DOHH2 (cell line): ENCODE data around the gene HLF.

Experiments
- H3F3A ChIP-seq: fragments of 200-600 bp; sonication (generic), shearing (Covaris generic); 2 replicates; pipeline ENCODE4 v1.6.0; 2016; ENCODE audit warnings: antibody characterized with exemption, mild to moderate bottlenecking; ENCODE audit not compliant: control insufficient read depth, insufficient read depth
- H3K27ac ChIP-seq: fragments of 200-600 bp; sonication (generic); 2 replicates; pipeline ENCODE4 v1.5.1; 2014; ENCODE audit warnings: low read depth, mild to moderate bottlenecking, low read length, moderate library complexity
- H3K27me3 ChIP-seq: fragments of 200-600 bp; sonication (generic); 2 replicates; pipeline ENCODE4 v1.6.1; 2014; ENCODE audit warnings: mild to moderate bottlenecking, low read length, mixed read lengths; ENCODE audit not compliant: control insufficient read depth
- H3K36me3 ChIP-seq: fragments of 200-600 bp; sonication (generic); 2 replicates; pipeline ENCODE4 v1.6.1; 2014; ENCODE audit warnings: mild to moderate bottlenecking, low read length, moderate library complexity, mixed read lengths; ENCODE audit not compliant: control insufficient read depth
- H3K4me1 ChIP-seq: fragments of 200-600 bp; sonication (generic); 2 replicates; pipeline ENCODE4 v1.6.1; 2014; ENCODE audit warnings: mild to moderate bottlenecking, low read length, mixed read lengths; ENCODE audit not compliant: control insufficient read depth
- H3K4me2 ChIP-seq: fragments of 200-600 bp; sonication (generic); 2 replicates; pipeline ENCODE4 v1.6.0; 2014; ENCODE audit warnings: mild to moderate bottlenecking, low read length, moderate library complexity
- H3K4me3 ChIP-seq: fragments of 200-600 bp; sonication (generic); 2 replicates; pipeline ENCODE4 v1.5.1; 2014; ENCODE audit warnings: mild to moderate bottlenecking, low read length, mixed read lengths
- H3K79me2 ChIP-seq: fragments of 200-600 bp; sonication (generic); 2 replicates; pipeline ENCODE4 v1.6.1; 2014; ENCODE audit warnings: mild to moderate bottlenecking, low read length, mixed read lengths; ENCODE audit not compliant: control insufficient read depth
- H3K9me2 ChIP-seq: fragments of 200-600 bp; sonication (generic); replicated peaks from 2 replicates; pipeline ENCODE4 v1.6.1; 2014; ENCODE audit warnings: mild to moderate bottlenecking, low read length, mixed read lengths; ENCODE audit not compliant: control insufficient read depth
- H3K9me3 ChIP-seq: fragments of 200-600 bp; sonication (generic); 2 replicates; pipeline ENCODE4 v1.6.1; 2014; ENCODE audit warnings: antibody characterized with exemption, low read length, mixed read lengths; ENCODE audit not compliant: control insufficient read depth, insufficient read depth
- H4K20me1 ChIP-seq: fragments of 200-600 bp; sonication (generic); 2 replicates; pipeline ENCODE4 v1.6.0; 2014; ENCODE audit warnings: low read depth, mild to moderate bottlenecking, antibody characterized with exemption, low read length, moderate library complexity; ENCODE audit not compliant: control insufficient read depth, insufficient read depth
- CTCF ChIP-seq: fragments of 200-600 bp; sonication (generic); IDR thresholded peaks from one replicate; pipeline ENCODE4 v1.5.1; 2014; ENCODE audit warnings: antibody characterized with exemption, mild to moderate bottlenecking, low read depth, low read length; ENCODE audit not compliant: poor library complexity, severe bottlenecking
- EZH2phosphoT487 ChIP-seq: fragments of 200-600 bp; sonication (generic); IDR thresholded peaks from 2 replicates; pipeline ENCODE4 v1.6.1; 2017; ENCODE audit warnings: borderline replicate concordance, mild to moderate bottlenecking, antibody characterized with exemption, low read length, moderate library complexity, mixed read lengths

The HLF gene

GRCh38 chr17:55303008-55303493 lies 38.3 kb downstream of the HLF start:
- Histone ChIP-seq H3K9me3 (no peaks in the 10 kb centered on the region), H3K27ac (no peak overlapping the region), H3K4me1 (no peaks in the 10 kb centered on the region), H3K79me2 (no peaks in the 10 kb centered on the region), H3K4me3 (no peak overlapping the region), H3F3A (no peaks in the 10 kb centered on the region), H3K9me2 (no peaks in the 10 kb centered on the region), H3K4me2 (no peak overlapping the region), H3K27me3 (peaks cover 11% of the 10 kb centered on the region; the same call in 1 of the 2 replicates), H3K36me3 (no peaks in the 10 kb centered on the region), H4K20me1 (no peaks in the 10 kb centered on the region)
- TF ChIP-seq CTCF (no peak), EZH2phosphoT487 (no peak)

DNA sequence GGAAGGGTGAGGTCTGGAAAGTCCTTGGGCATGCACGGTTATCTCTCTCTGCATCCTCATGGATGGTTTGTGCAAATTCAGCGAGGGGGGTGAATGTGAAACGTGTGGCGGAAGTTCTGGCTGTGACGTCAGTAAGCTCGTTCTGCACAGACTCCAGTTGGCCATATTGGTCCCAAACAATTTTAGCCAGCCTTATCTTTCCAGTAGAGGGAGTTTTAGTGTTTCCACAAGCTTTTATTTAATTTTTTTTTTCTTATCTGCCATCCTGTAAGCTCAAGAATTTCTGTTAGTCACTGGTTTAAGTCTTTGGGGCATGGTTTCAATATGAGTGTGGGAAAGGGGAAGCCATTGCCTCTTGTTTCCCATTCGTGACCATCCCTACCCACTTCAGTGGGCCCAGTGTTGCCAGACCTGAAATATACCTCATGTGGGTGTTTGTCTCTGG lies 39.0 kb downstream of the HLF start:
- Histone ChIP-seq H3K27ac (no peak overlapping the region), H3K79me2 (no peaks in the 10 kb centered on the region), H3K27me3 (peaks cover 9% of the 10 kb centered on the region; the same call in 1 of the 2 replicates), H3K9me3 (no peaks in the 10 kb centered on the region), H4K20me1 (no peaks in the 10 kb centered on the region), H3K9me2 (no peaks in the 10 kb centered on the region), H3K4me3 (no peak overlapping the region), H3F3A (no peaks in the 10 kb centered on the region), H3K36me3 (no peaks in the 10 kb centered on the region), H3K4me1 (no peaks in the 10 kb centered on the region), H3K4me2 (no peak overlapping the region)
- TF ChIP-seq CTCF (no peak), EZH2phosphoT487 (no peak)

- H3K4me2 ChIP-seq, result no peak overlapping the region
- peaks cover 10% of the 10 kb centered on the region; the same call in 1 of the 2 replicates for H3K27me3 ChIP-seq
- no peaks in the 10 kb centered on the region for H3K9me2 ChIP-seq
- H3K27ac ChIP-seq, result no peak overlapping the region
- no peaks in the 10 kb centered on the region for H3K9me3 ChIP-seq
- H3F3A ChIP-seq, result no peaks in the 10 kb centered on the region
- no peaks in the 10 kb centered on the region for H4K20me1 ChIP-seq
- H3K4me1 ChIP-seq, result no peaks in the 10 kb centered on the region
- H3K4me3 ChIP-seq, result no peak overlapping the region
- H3K36me3 ChIP-seq, result no peaks in the 10 kb centered on the region
- H3K79me2 ChIP-seq, result no peaks in the 10 kb centered on the region
- TF ChIP-seq EZH2phosphoT487, result no peak
- TF ChIP-seq CTCF, result no peak
Observed at GRCh38 chr17:55304171-55304859, 39.6 kb downstream of the HLF start.
